ELR (cell line): ENCODE measurements around the gene CENPS.
A peak's percentile ranks its signal among the peaks of the same experiment; 100 is the strongest.
"Not testable (repeated sequence)": the region's sequence is repeated elsewhere in the genome, so short reads cannot be mapped to it uniquely, and the experiment has no call there.

Source experiments
- DNase-seq: peaks from one replicate; pipeline ENCODE4 v3.0.0-alpha.2; 2015; ENCODE audit warnings: low read depth

CENPS gene

GRCh38 chr1:10451287-10451686 lies 21.1 kb downstream of the CENPS start:
- peak; percentile 62 for DNase-seq

GRCh38 chr1:10456048-10456447 lies 25.8 kb downstream of the CENPS start:
- no peak for DNase-seq

GRCh38 chr1:10456661-10457060 lies 26.4 kb downstream of the CENPS start:
- no peak for DNase-seq

GRCh38 chr1:10457462-10457861 lies 27.2 kb downstream of the CENPS start:
- not testable (repeated sequence) for DNase-seq

GRCh38 chr1:10457875-10458274 lies 27.6 kb downstream of the CENPS start:
- DNase-seq, result no peak

- peak; percentile 86 for DNase-seq
These were observed 29.0 kb downstream of the CENPS start for GRCh38 chr1:10459184-10459583.

GRCh38 chr1:10467078-10467477 lies 36.8 kb downstream of the CENPS start:
- no peak for DNase-seq

- DNase-seq, result no peak
These were observed 39.8 kb downstream of the CENPS start for GRCh38 chr1:10470043-10470442.

- peak; percentile 53 for DNase-seq
These were observed 41.4 kb downstream of the CENPS start for GRCh38 chr1:10471411-10472219.

- DNase-seq, result peak; percentile 97
These were observed 42.2 kb downstream of the CENPS start, which contains the start of gene DFFA for GRCh38 chr1:10472220-10473144. Gene DFFA (minus strand): TSS chr1:10472529. CDS start chr1:10472458, 71 bp downstream.

GRCh38 chr1:10473145-10473765 lies 43.0 kb downstream of the CENPS start:
- DNase-seq, result no peak

- not testable (repeated sequence) for DNase-seq
These were observed 44.0 kb downstream of the CENPS start for GRCh38 chr1:10474309-10474612.

GRCh38 chr1:10474613-10475507 lies 44.6 kb downstream of the CENPS start, which contains the start of gene PEX14:
Gene PEX14 (plus strand): TSS chr1:10474950. CDS start chr1:10474967, 17 bp downstream.
- DNase-seq, result peak; percentile 90

GRCh38 chr1:10475510-10475909 lies 45.3 kb downstream of the CENPS start:
- DNase-seq, result no peak

GRCh38 chr1:10479296-10479695 lies 49.1 kb downstream of the CENPS start:
- no peak for DNase-seq

- no peak for DNase-seq
These were observed 50.4 kb downstream of the CENPS start for GRCh38 chr1:10480614-10481013.

GRCh38 chr1:10484521-10484920 lies 54.3 kb downstream of the CENPS start:
- no peak for DNase-seq

- DNase-seq, result no peak
These were observed 59.2 kb downstream of the CENPS start for GRCh38 chr1:10489291-10490055.

- no peak for DNase-seq
These were observed 60.2 kb downstream of the CENPS start for GRCh38 chr1:10490286-10490970.
